ENCODE data around the gene MARF1.
"Not testable (repeated sequence)": the region's sequence is repeated elsewhere in the genome, so short reads cannot be mapped to it uniquely, and the experiment has no call there.

The MARF1 gene

DNA sequence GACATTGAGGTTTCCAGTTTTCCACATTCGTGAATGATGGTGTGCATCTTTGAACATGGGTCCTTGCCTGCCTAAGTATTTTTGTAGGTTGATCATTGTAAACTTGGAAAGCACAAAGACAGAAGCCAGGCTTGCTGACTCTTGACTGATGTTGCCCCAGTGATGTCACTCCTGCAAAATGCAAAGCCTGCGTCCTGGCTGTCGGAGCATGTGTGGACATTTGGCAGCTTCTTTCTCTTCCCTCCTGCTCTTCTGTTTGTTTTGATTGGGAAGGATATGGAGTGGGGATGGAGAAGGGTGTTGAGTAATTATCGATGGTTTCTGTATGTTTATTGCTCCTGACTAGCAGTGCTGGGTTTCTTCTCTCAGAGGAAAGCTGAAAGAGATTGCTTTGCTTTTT, 10.3 kb upstream of the MARF1 start:
- peak; percentile 80 for DNase-seq (ENCODE audit: low spot score)

DNA sequence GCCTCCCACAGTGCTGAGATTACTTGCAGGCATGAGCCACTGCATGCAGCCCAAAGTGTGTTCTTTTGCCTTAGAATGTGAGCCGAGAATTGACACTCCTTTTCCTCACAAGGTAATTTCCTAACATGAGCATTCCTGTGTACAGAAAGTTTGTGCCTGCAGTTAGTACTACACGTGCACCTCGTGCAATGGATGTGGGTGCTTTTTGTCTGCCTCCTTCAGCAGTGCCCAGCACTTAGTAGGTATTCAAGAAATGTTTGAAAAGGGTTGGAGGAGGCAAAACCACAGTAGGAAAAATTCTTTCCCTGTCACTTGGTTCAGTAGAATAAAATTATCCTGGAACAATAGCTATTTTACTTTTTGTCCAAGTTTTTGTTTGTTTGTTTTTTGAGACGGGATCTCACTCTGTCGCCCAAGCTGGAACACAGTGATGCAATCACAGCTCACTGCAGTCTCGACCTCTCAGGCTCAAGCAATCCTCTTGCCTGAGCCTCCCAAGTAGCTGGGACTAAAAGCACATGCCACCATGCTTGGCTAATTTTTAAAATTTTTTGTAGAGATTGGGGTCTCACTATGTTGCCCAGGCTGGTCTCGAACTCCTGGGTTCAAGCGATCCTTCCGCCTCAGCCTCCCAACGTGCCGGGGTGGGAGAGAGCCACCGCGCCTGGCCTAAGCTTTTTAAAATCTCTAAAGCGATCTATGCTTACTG, 9.5 kb upstream of the MARF1 start:
- DNase-seq (ENCODE audit: low spot score) = no peak

DNA sequence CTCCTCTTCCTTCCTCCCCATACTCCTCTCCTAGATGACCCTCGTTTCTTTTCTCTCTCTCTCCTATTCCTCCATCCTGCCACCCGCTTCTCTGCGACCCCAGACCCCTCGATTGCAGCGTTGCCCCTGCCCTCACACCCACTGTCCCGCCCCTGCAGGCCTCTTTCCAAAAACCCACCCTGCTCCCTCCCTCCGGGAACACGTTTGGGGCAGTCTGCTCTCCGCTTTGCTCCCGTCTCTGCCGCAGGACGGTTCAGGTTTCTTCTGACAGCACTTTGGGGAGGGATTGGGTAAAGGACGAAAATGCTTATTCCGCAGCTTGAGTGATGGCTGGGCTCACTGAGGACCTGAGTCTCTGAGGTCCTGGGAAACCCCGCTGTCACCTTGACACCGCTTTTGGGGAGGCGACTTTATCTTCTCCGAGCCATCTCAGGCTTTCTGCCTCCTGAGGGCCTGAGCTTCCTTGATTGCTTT, 7.8 kb upstream of the MARF1 start:
- peak; percentile 44 for DNase-seq (ENCODE audit: low spot score)

- DNase-seq (ENCODE audit: low spot score) = peak; percentile 97
These were observed 7.2 kb upstream of the MARF1 start, which contains the start of gene NDE1 for GRCh38 chr16:15650019-15650697. TSS of gene NDE1 (plus strand) at chr16:15650245. CDS start at chr16:15664779, 14,534 bp downstream.

DNA sequence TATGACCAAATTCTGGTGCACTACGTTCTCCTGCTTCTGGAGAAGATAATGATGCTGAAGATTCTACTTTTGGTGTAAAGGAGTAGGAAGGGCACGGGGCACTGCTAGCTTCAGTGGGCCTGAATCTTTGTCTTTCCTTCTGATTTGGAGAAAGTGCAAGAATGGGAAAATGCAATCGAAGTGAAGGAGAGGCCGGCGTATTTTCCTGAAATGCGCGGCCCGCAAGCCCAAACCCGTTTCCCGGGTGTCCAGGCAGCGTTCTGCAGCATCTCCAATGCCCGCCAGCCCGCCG, 6.7 kb upstream of the MARF1 start:
- no peak for DNase-seq (ENCODE audit: low spot score)

GRCh38 chr16:15649311-15649710, 6.4 kb upstream of the MARF1 start:
- DNase-seq (ENCODE audit: low spot score) = not testable (repeated sequence)

GRCh38 chr16:15648135-15648730, 5.3 kb upstream of the MARF1 start:
- DNase-seq (ENCODE audit: low spot score) = no peak

DNA sequence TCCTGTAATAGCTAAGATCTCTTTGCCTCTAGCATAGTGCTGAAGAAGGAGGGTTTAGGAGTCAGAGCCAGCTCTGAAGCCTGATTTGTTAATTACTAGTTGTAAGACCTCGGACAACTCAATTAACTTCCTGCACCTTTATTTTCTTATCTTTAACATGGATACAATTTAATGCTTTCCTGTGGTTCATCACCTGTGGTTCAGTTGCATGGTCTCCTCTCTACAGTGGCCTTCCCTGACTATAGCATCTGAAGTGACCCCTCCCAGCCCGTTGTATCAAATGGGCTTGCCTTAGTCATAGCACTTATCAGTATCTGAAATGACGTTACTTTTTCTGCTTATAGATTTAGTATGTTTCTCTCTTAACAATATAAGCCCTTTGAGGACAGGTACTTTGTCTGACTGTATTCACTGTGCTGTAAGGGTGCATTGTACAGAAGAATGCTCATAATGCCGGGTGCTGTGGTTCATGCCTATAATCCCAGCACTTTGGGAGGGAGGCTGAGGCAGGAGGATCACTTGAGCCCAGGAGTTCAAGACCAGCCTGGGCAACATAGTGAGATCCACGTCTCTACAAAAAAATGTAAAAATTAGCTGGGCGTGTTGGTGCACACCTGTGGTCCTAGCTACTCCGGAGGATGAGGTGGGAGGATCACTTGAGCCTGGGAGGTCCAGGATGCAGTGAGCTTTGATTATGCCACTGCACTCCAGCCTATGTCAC, 4.5 kb upstream of the MARF1 start:
- no peak for DNase-seq (ENCODE audit: low spot score)

GRCh38 chr16:15646557-15647293, 3.8 kb upstream of the MARF1 start:
- not testable (repeated sequence) for DNase-seq (ENCODE audit: low spot score)

DNA sequence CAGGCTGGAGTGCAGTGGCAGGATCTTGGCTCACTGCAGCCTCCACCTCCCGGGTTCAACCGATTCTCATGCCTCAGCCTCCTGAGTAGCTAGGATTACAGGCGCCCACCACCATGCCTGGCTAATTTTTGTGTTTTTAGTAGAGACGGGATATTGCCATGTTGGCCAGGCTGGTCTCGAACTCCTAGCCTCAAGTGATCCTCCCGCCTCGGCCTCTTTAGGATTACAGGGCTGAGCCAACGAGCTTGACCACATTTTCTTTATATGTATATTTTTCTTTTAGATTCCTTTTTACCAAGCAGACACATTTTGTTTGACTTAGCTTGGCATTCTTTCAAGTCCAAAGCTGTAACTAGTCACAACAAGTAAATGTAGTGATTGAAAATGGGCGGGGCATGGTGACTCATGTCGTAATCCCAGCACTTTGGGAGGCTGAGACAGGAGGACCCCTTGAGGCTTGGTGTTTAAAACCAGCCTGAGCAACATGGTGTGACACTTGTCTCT, 2.1 kb upstream of the MARF1 start:
- not testable (repeated sequence) for DNase-seq (ENCODE audit: low spot score)

- DNase-seq (ENCODE audit: low spot score) = peak; percentile 17
These were observed 1.5 kb upstream of the MARF1 start for GRCh38 chr16:15644267-15644961.

DNA sequence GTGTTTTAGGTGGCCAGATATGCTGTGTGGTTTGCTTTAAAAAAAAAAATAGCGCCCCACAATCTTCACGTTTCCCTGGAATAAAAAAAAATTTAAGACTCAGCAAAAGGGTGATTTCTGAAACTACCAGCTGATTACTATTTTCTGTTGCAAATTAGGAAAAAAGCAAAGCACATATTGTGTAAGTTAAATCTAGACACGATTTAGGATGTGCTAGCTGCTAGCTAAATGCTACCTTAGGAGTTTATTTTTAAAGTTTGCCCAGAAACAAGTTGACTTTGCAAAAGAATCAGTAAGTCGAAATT, 944 bp upstream of the MARF1 start:
- no peak for DNase-seq (ENCODE audit: low spot score)

GRCh38 chr16:15642557-15643047, 352 bp downstream of the MARF1 start:
- DNase-seq (ENCODE audit: low spot score) = peak; percentile 62

DNA sequence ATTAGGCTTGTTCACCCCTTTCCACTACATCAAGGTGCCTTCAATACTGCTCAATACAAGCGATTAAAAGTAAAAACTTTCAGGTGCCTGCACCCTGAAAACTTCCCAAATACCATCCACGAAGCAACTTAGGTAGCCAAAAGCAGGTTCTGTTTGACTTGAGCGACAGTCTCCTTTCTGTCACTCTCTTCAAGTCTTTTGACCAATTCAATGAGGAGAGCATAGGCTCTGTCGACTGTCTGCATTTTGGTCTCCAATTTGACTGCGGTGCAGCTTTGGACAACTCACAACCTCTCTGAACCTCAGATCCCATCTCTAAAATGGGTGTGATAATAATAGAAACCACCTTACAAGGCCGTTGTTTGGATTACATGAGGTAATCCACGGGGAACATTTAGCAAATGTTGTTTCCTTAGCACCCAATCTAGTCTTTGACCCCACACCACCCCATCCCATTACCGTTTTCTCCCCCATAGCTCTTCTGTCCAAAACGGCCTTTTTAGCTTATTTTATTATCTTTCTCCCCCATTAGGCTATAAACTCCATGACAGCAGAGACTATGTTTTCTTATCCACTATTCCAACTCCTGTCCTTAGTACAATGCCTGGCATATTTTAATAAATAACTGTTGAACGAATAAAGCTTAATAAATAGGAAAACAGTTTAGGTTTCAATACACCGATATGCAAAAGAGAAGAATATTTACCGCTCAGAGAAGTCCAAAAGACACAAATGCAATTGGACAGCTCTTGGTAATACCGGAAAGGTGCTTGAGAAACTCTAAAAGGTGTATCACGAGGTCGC, 999 bp downstream of the MARF1 start:
- DNase-seq (ENCODE audit: low spot score) = no peak

GRCh38 chr16:15640966-15641365, 2.0 kb downstream of the MARF1 start:
- no peak for DNase-seq (ENCODE audit: low spot score)

- no peak for DNase-seq (ENCODE audit: low spot score)
These were observed 3.8 kb downstream of the MARF1 start for GRCh38 chr16:15639061-15639568.

- no peak for DNase-seq (ENCODE audit: low spot score)
These were observed 6.5 kb downstream of the MARF1 start for GRCh38 chr16:15636392-15636873.

- no peak for DNase-seq (ENCODE audit: low spot score)
These were observed 7.0 kb downstream of the MARF1 start for GRCh38 chr16:15635926-15636325.

DNA sequence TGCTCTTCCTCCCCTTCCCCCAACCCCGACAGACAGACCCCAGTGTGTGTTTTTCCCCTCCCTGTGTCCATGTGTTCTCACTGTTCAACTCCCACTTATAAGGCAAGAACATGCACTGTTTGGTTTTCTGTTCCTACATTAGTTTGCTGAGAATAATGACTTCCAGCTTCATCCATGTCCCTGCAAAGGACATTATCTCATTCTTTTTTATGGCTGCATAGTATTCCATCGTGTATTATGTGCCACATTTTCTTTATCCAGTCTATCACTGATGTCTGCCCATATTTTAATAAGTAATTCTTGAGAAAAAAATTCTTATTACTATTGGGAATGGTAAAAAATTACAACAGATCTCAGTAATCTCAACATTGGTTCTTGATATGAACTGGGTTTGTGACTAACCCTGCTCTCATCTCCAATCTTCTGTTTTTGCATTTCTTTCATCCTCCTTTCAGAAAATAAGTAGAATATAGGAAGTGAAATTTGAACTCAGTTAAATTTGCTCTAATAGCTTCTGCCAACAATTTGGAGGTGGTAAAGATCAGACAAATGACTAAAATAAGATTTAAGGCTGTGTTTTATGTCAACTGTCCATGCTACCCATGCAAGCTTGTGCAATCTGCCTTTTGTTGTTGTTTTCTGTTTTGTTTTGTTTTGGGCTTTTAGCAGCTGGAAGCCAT, 11.1 kb downstream of the MARF1 start:
- DNase-seq (ENCODE audit: low spot score) = no peak
